HAP-1 (cell line): ENCODE measurements around the gene AP3D1.

ENCODE experiments used
- DNase-seq, 2 experiments: peaks; one replicate each; pipeline ENCODE4 v3.0.0-alpha.2; 2016 to 2020; ENCODE audit warnings: low spot score in 2 of 2
- H3K27me3 ChIP-seq: fragments of 250-450 bp; sonication (Bioruptor Pico); 2 replicates; pipeline ENCODE4 v1.5.1; 2020; ENCODE audit warnings: low read depth, mild to moderate bottlenecking, moderate library complexity
- H3K36me3 ChIP-seq: fragments of 250-450 bp; sonication (Bioruptor Pico); replicated peaks from 2 replicates; pipeline ENCODE4 v1.5.1; 2020; ENCODE audit warnings: mild to moderate bottlenecking
- H3K4me1 ChIP-seq: fragments of 250-450 bp; sonication (Bioruptor Pico); 2 replicates; pipeline ENCODE4 v1.5.1; 2020; ENCODE audit warnings: mild to moderate bottlenecking
- H3K4me3 ChIP-seq: fragments of 250-450 bp; sonication (Bioruptor Pico); 2 replicates; pipeline ENCODE4 v1.5.1; 2020; ENCODE audit warnings: mild to moderate bottlenecking, moderate library complexity
- H3K9me3 ChIP-seq: fragments of 250-450 bp; sonication (Bioruptor Pico); 2 replicates; pipeline ENCODE4 v1.5.1; 2020; ENCODE audit warnings: mild to moderate bottlenecking, moderate library complexity
- in situ Hi-C: fragments of 300-500 bp; cut with MboI; formaldehyde crosslinking; loops from 3 replicates; pipeline ENCODE4 v1.14.3; 2020; ENCODE audit warnings: low sequenced_read_pairs, inconsistent platforms, mixed read lengths

AP3D1 gene

DNA sequence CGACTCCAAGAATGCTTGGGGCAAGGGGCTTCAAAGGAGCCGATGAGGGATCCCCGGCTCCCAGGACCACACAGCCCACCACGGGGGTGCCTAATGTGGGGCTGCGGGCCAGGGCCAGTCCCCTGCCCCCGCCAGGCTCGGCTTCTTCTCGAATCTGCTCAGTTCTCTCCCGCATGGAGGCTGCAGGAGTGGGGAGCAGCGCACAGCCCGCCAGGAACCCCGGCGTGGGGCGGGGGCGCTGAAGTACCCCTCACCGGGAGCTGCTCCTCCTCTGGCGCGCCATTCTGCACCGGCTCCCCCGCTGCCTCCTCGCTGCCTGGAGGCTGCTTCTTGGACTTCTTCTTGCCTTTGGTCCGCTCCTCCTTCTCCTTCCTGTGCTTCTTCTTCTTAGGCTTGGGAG is 39.9 kb downstream of the AP3D1 start:
- in situ Hi-C loops, result no loop called here
- peaks cover 93% of the 10 kb centered on the region for H3K36me3 ChIP-seq

DNA sequence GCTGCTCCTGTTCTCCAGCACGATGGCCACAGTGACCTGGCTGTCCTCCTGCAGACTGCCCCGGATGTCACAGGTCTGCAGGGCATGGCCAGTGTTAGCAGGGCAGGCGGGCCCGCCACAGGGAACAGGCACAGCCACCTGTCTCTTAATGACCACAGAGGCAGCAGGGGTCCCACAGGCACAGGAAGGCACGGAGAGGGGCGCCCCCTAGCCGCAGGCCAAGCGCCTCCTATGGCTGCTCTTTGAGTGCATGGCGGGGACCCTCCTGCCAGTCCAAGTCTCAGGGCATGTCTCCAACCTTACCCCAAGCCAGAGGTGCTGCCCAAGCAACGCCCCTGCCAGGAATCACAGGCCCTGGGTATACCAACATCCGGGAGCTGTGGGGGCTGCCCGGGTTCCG is 40.5 kb downstream of the AP3D1 start:
- H3K4me1 ChIP-seq, result no peaks in the 10 kb centered on the region
- DNase-seq, result no peak
- no peak overlapping the region for H3K4me3 ChIP-seq
- H3K9me3 ChIP-seq, result peaks cover 5% of the 10 kb centered on the region
- H3K27me3 ChIP-seq, result no peaks in the 10 kb centered on the region
- in situ Hi-C loops, result no loop called here
- H3K36me3 ChIP-seq, result peaks cover 93% of the 10 kb centered on the region

More for the DNA sequence above, 39.9 kb downstream of the AP3D1 start:
- no peaks in the 10 kb centered on the region for H3K27me3 ChIP-seq
- no peaks in the 10 kb centered on the region for H3K4me1 ChIP-seq
- DNase-seq, result no peak
- no peaks in the 10 kb centered on the region; the same call in 1 of the 2 replicates for H3K9me3 ChIP-seq
- H3K4me3 ChIP-seq, result no peak overlapping the region

DNA sequence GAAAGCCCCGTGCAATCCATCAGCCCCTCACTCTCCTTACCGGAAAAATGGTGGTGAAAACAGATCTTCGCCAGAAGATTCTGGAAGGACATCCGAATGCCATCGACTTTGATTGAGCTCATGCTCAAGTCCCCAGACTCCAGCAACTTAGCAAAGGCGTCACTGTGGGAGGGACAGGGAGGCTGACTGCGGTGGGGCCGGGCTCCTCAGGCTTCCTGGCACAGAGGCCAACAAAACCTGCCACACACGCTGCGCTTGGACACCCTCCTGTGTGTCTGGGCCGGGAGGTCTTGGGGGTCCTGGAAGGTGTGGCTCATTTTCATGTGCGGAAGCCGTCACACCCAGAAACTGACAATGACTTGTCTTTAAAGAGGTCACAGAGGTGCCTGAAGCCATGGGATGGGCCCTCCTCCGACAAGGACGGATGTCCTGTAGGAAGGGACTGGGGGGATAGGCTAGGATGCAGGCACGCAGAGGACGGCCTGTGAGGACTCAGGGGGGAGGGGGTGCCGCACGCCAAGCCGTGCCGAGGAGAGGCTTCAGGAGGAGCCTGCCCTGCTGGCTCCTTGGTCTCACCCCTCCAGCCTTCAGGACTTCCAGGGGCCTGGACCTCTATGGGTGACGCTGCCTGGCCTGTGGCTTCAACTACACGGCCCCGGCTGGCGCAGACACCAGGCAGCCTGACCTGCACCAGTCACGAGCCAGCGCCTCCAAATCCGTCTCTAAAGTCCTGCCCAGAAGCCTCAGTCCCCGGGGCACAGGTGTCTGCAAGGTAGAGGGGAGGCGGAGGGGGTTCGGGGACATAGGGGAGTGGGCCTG is 42.1 kb downstream of the AP3D1 start:
- H3K36me3 ChIP-seq, result peaks cover 89% of the 10 kb centered on the region
- no peak overlapping the region for H3K4me3 ChIP-seq
- H3K4me1 ChIP-seq, result no peaks in the 10 kb centered on the region
- DNase-seq, result no peak
- H3K9me3 ChIP-seq, result peaks cover 9% of the 10 kb centered on the region
- in situ Hi-C loops, result no loop called here
- H3K27me3 ChIP-seq, result no peaks in the 10 kb centered on the region

DNA sequence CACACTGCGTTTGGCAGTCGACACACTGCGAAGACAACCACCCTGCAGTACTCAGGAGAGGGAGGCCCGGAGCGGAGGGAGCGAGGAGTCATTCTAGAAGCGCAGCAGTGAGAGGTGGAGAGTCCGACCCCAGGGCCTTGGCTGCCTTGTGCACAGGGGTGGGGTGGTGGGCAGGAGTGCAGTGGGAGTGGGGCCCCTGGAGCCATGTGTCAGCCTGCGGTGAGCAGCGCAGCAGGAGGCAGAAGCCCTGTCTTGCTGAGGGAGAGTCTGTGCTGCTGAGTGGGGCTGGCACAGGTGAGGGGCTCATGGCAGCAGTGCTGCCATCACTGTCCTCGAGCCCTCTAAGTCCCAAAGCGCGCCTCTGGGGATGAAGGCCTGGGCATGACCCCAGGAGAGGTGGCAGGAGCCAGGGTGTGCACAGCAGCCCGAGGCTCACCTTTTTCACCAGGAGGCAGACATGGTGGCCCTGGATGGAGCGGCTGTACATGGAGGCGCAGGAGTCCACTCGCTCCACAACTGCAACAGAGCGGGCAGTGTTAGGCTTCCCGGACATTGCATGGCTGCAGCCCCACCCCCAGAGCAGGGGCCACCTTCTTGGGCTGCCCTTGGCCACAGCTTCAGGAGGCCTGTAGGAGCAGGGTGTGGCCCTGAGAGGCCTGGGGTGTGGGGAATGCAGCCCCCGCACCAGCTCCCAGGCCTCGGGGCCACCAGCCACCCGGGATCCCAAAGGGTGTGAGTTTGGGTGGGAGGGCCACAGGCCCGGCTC is 42.9 kb downstream of the AP3D1 start:
- no peak for DNase-seq
- Histone ChIP-seq H3K9me3 (peaks cover 9% of the 10 kb centered on the region), H3K27me3 (no peaks in the 10 kb centered on the region), H3K36me3 (peaks cover 84% of the 10 kb centered on the region), H3K4me1 (no peaks in the 10 kb centered on the region), H3K4me3 (no peak overlapping the region)
- in situ Hi-C loops, result no loop called here

DNA sequence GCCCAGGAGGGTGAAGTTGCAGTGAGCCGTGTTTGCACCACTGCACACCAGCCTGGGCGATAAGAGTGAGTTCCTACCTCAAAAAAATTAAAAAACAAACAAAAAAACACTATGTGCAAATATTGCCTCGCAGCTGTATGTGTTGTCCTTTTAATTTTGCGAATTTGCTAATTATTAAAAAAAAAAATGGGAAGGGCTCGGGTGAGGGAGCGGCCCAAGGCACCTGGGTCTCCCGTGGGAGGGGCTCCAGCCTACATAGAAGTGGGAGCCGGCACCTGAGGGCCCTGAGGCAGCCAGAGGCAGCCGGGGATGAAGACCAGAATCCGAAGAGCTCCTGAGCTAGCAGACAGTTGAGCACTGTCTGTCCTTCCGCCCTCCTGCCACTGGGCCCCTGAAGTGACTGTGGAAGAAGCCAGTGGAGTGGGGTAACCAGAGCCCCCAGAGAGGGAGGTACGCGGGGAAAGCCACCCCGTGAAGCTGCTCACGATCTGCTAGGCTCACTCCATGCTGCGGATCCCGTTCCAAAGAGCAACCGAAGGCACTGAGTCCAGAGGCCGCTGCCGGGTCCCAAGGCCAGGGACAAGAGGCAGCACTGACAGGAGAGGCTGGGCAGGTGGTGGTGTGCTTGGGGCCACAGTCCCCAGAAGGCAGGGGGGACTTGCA is 48.2 kb downstream of the AP3D1 start:
- in situ Hi-C loops, result no loop called here
- H3K27me3 ChIP-seq, result no peaks in the 10 kb centered on the region
- peaks cover 65% of the 10 kb centered on the region for H3K36me3 ChIP-seq
- no peak overlapping the region for H3K4me3 ChIP-seq
- DNase-seq, result no peak
- no peaks in the 10 kb centered on the region for H3K4me1 ChIP-seq
- peaks cover 9% of the 10 kb centered on the region for H3K9me3 ChIP-seq

DNA sequence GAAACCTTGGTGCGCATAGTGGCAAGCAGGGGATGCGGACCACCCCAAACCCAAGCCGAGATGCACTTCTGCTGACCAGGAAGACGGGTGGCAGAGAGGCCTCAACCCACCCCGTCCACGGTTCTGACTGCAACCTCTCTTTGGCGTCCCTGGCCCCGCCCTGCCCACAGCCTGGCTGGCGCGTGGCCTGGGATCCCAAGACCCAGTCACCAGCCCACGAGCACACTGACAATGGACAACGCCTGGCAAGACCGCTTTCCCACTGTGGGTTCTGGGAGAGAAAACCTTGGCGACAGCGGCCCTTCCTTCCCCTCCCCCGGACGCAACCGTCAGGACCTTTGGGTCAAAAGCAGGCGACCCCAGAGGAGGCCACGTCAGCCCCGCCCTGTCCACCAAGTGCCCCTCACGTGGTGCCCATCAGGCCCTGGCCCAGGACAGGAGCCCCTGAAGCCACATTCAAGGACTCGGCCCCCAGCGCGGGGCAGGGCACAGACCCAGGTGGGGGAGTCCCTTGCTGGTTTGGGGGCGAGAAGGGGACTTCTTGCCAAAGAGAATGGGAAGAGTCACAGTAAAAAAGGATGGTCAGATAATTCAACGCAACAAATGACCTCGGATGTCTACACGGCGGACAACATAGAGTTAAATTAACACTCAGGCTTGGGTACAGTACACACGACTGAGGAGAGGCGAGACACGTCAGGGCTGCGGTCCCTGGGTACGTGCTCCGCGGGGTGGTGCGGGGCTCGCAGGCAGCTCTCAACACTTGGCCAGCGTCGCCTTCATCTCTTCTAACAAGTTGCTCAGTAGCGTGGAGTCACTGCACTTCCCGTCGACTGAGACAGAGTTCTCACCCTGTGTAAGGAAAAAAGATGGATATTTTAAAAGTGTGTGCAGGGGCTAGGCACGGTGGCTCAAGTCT is 49.7 kb downstream of the AP3D1 start:
- Histone ChIP-seq H3K9me3 (peaks cover 9% of the 10 kb centered on the region), H3K27me3 (no peaks in the 10 kb centered on the region), H3K4me3 (no peak overlapping the region), H3K4me1 (peaks cover 3% of the 10 kb centered on the region; the same call in 1 of the 2 replicates), H3K36me3 (peaks cover 54% of the 10 kb centered on the region)
- in situ Hi-C loops, result no loop called here
- no peak for DNase-seq

DNA sequence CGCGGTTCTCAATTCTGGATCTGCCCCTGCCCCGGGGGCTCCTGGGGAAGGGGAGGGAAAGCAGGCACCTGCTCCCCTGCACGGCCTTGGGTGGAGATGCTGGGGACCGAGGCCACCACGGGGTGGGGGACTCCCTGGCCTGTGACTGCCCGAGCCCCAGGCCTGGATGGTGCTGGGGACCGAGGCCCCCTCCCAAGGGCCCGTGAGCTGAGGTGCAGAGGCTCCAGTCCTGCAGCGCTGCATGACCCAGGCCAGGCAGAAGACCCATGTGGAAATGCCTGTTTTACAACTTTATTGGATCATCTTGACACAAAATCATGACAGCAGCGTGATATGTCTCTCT is 50.7 kb downstream of the AP3D1 start:
- Histone ChIP-seq H3K9me3 (peaks cover 2% of the 10 kb centered on the region), H3K4me3 (no peak overlapping the region), H3K36me3 (peaks cover 47% of the 10 kb centered on the region), H3K4me1 (peaks cover 3% of the 10 kb centered on the region; the same call in 1 of the 2 replicates), H3K27me3 (no peaks in the 10 kb centered on the region)
- no peak for DNase-seq
- in situ Hi-C loops, result no loop called here

DNA sequence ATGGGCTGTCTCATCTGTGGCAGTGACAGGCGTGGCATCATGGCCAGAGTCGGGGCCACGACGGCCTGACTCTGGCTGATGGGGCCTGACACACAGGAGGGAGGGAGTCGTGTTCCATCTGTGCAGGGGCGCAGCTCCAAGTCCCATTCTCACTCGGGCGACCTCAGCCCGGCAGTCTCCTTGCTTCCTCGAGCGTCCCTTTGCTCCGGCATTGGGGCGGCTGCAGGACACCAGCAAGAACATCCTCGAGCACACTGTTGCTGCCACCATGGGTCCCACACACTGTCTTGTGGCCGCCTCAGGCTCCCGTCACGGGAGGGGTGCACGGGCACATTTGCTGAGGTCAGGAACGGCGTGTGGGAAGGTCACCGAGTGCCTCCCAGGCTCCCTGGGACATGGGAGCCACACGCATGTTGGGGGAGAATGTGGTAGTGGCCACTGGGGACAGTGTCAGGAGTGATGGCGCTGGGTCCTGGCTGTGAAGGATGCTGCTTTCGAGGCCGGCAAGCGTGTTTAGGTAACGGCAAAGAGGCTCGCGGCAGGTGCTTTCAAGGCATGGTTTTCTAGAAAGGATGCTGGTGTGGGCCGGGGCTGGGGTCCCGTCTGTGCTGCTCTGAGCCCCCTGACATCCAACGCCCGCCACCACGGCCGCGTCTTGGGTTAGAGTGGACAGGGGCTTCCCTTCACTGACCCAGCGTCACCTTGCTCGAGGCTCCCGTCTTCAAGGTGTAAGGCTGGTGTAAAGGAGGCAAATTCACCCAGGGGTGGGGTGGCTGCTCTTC is 51.2 kb downstream of the AP3D1 start:
- no peaks in the 10 kb centered on the region for H3K9me3 ChIP-seq
- H3K4me3 ChIP-seq, result no peak overlapping the region
- peaks cover 3% of the 10 kb centered on the region; the same call in 1 of the 2 replicates for H3K4me1 ChIP-seq
- no peak for DNase-seq
- in situ Hi-C loops, result no loop called here
- H3K27me3 ChIP-seq, result no peaks in the 10 kb centered on the region
- peaks cover 41% of the 10 kb centered on the region for H3K36me3 ChIP-seq

DNA sequence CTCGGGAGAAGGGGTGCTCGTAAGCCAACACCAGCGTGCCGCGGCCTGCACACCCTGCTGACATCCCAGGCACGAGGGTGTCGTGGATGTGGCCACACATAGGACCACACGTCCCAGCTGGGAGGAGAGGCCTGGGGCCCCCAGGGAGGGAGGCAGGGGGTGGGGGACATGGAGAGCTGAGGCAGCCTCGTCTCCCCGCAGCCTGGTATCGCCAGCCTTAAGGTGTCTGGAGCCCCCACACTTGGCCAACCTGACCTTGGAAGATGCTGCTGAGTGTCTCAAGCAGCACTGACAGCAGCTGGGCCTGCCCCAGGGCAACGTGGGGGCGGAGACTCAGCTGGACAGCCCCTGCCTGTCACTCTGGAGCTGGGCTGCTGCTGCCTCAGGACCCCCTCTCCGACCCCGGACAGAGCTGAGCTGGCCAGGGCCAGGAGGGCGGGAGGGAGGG is 52.3 kb downstream of the AP3D1 start:
- H3K4me3 ChIP-seq, result no peak overlapping the region
- no peaks in the 10 kb centered on the region for H3K9me3 ChIP-seq
- in situ Hi-C loops, result no loop called here
- DNase-seq, result no peak
- H3K4me1 ChIP-seq, result peaks cover 12% of the 10 kb centered on the region
- no peaks in the 10 kb centered on the region for H3K27me3 ChIP-seq
- H3K36me3 ChIP-seq, result peaks cover 39% of the 10 kb centered on the region

DNA sequence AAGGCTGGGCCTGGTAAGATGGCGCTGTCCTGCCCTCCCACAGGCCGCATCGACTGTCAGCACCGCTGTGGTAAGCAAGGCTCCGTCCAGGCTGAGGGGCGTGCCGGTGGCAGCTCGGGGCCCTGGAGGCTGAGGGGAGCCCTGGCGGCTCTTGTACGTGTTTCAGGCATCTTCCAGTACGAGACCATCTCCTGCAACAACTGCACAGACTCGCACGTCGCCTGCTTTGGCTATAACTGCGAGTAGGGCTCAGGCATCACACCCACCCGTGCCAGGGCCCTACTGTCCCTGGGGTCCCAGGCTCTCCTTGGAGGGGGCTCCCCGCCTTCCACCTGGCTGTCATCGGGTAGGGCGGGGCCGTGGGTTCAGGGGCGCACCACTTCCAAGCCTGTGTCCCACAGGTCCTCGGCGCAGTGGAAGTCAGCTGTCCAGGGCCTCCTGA is 53.5 kb downstream of the AP3D1 start:
- no peak for DNase-seq
- H3K4me3 ChIP-seq, result no peak overlapping the region
- in situ Hi-C loops, result no loop called here
- H3K9me3 ChIP-seq, result no peaks in the 10 kb centered on the region
- peaks cover 12% of the 10 kb centered on the region for H3K4me1 ChIP-seq
- H3K27me3 ChIP-seq, result no peaks in the 10 kb centered on the region
- H3K36me3 ChIP-seq, result peaks cover 37% of the 10 kb centered on the region

DNA sequence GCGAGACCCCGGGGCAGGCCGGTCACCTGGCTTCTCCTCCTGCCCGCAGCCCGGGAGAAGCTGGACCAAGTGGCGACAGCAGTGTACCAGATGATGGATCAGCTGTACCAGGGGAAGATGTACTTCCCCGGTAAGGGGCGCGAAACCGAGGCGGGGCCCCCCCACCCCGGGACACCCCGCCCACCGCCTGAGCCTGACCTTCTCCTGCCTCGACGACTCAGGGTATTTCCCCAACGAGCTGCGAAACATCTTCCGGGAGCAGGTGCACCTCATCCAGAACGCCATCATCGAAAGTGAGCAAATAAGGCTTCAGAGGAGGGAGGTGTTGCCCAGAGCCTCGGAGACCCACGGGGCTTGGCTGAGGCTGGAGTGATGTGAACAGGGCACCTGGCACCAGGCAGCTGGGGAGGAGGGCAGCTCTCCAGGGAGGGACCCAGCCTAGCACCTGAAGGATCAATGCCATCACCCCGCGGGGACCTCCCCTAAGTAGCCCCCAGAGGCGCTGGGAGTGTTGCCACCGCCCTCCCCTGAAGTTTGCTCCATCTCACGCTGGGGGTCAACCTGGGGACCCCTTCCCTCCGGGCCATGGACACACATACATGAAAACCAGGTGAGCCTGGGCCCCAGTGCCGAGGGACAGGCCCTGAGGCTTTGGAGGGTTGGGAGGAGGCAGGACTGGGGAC is 54.0 kb downstream of the AP3D1 start:
- in situ Hi-C loops, result no loop called here
- no peaks in the 10 kb centered on the region for H3K9me3 ChIP-seq
- H3K4me3 ChIP-seq, result peak overlapping the region; percentile 33
- no peaks in the 10 kb centered on the region for H3K27me3 ChIP-seq
- H3K36me3 ChIP-seq, result peaks cover 37% of the 10 kb centered on the region
- peaks cover 12% of the 10 kb centered on the region for H3K4me1 ChIP-seq
- DNase-seq, result no peak
